Right lobe of liver (tissue), 6 donors: ENCODE results near the gene SLC12A9. TPM values are rescaled to one million over a fixed set of nuclear protein-coding genes. Genes with fewer than 3 reads are reported as not detected.

Experiments used
- ATAC-seq, 4 donors: fragments of 200-7000 bp; cut with Tn5 transposase; one replicate each; pipeline ENCODE4 v1.9.1; 2020; ENCODE audit warnings: mild to moderate bottlenecking in 4 of 4, moderate library complexity in 4 of 4
- DNase-seq, 3 donors: peaks; one replicate each; pipeline ENCODE4 v3.0.0-alpha.2; 2020
- H3K27ac ChIP-seq, 3 donors: fragments of 200-600 bp; one replicate each; pipeline ENCODE4 v1.8.0; 2022
- H3K27me3 ChIP-seq, 2 donors: fragments of 200-600 bp; one replicate each; pipeline ENCODE4 v1.8.0; 2022
- H3K36me3 ChIP-seq, 4 donors: fragments of 200-600 bp; sonication (generic) in 1 of 4; one replicate each; pipeline versions ENCODE4 v1.5.1 to v1.8.0; 2017 to 2022; ENCODE audit warnings: control low read depth in 1 of 4
- H3K4me1 ChIP-seq, 4 donors: fragments of 200-600 bp; sonication (generic) in 1 of 4; one replicate each; pipeline versions ENCODE4 v1.5.1 to v1.8.0; 2017 to 2022; ENCODE audit warnings: control low read depth in 1 of 4
- H3K4me3 ChIP-seq, 3 donors: fragments of 200-600 bp; one replicate each; pipeline ENCODE4 v1.8.0; 2022
- H3K9me3 ChIP-seq, 4 donors: fragments of 200-600 bp; sonication (generic) in 1 of 4; one replicate each; pipeline versions ENCODE4 v1.5.1 to v1.8.0; 2017 to 2022; ENCODE audit warnings: control low read depth in 1 of 4
- POLR2A ChIP-seq: fragments of 450-650 bp; IDR thresholded peaks from one replicate; pipeline ENCODE4 v1.6.1; 2017; ENCODE audit warnings: antibody characterized with exemption, mild to moderate bottlenecking
- WGBS: methylation state at CpG from one replicate; pipeline ENCODE4 v1.1.6; 2018; ENCODE audit warnings: low coverage, low lambda C conversion rate; ENCODE audit not compliant: insufficient coverage; ENCODE audit errors: missing lambda C conversion rate; 5-methylcytosine and 5-hydroxymethylcytosine counted together
- intact Hi-C, 2 donors: fragments of 100-400 bp; cut with DNase I; formaldehyde crosslinking; loops; one replicate each; pipeline versions ENCODE4 v1.11.2 to v1.14.1; 2022
- total RNA-seq, 6 experiments: library from RNA; depleted of rRNA in 2 of 6; stranded (reverse); fragments of >200 nt in 2 of 6; fragmentation: NEBNext Ultra II Directional in 3 of 6; extraction: Animal tissue kit (Norgen Biotek cat#: 25700) in 3 of 6; gene quantifications; one replicate each; pipeline versions ENCODE4 v1.1.0 to v1.2.4, GENCODE V29; 2016 to 2023
- TF ChIP-seq, protein P1 (sequence below), 4 donors: fragments of 200-600 bp in 3 of 4; fragments of 450-650 bp in 1 of 4; IDR thresholded peaks; one replicate each; pipeline versions ENCODE4 v1.5.1 to v1.8.0; 2016 to 2022; ENCODE audit warnings: antibody characterized with exemption in 4 of 4, mild to moderate bottlenecking in 2 of 4
- donor health status: DM: no; HTN: yes; CAD: no.
- donor health status: DM: no; HTN: no; CAD: no.
- donor health status: DM: no; HTN: no; CAD: no.
- donor health status: DM: no; HTN: yes; CAD: no.
- donor health status: DM: no; HTN: yes; CAD: no.

The SLC12A9 gene
- total RNA-seq, 6 experiments from 2014 or later = 7.1 to 10.6 (median 9.2) TPM

DNA sequence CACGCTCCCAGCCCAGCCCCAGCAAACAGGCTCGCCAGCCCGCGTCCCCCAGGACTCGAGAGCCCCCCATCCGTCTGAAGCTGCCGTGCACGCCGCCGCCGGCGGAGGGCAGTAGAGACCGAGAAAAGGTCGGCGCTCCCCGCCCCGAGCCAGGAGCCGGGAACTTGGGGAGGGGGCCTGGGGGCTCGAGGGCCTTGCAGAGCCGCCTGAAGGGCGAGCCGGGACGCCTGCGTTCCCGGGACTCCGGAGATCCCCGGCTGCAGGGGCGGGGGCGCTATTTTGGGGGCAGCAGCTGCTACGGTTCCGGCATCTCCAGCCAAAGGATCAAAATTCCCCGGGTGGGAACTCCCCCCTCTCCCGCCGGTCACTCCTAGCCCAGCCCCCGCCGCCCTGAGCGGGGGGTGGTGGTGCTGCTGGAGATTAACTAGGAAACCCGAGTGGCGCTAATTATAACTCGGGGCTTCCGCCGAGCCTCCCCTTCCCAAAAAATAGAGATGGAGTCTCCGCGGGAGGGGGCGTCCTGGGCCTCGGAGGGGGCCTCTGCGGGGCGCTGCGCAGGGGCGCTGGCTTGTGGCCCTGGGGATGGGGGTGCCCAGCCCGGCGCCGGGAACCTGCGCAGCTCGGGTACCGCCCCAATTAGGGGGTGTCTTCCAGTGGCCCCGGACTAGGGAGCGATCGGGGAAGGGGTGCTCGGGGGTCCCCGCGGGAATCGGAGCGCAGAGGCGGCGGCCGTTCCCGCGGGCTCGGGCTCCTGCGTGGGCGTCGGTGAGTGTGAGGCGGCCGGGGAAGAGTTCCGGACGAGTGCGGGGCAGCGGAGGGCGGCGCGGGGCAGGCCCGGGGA, 42.6 kb downstream of the SLC12A9 start:
- H3K27me3 ChIP-seq = no peaks in the 10 kb centered on the region
- H3K9me3 ChIP-seq = no peaks in the 10 kb centered on the region
- ATAC-seq = peak in 3 of 4 donors; percentile 16 to 24 (median 19)
- intact Hi-C loops = loop anchor here (5.0 kb wide), 2 partner anchors 167 to 182 kb away; no protein-coding TSS in a partner anchor
- peak overlapping the region; percentile 32 to 43 (median 43) for H3K4me3 ChIP-seq
- DNase-seq = peak in 2 of 3 donors; percentile 64 to 66
- H3K4me1 ChIP-seq = peaks cover 0 to 12% (median 4%) of the 10 kb centered on the region in 4 donors
- WGBS = under 1% methylated on average over 26 of the region's 83 CpGs
- no peaks in the 10 kb centered on the region for H3K36me3 ChIP-seq
- TF ChIP-seq, protein P1, sequence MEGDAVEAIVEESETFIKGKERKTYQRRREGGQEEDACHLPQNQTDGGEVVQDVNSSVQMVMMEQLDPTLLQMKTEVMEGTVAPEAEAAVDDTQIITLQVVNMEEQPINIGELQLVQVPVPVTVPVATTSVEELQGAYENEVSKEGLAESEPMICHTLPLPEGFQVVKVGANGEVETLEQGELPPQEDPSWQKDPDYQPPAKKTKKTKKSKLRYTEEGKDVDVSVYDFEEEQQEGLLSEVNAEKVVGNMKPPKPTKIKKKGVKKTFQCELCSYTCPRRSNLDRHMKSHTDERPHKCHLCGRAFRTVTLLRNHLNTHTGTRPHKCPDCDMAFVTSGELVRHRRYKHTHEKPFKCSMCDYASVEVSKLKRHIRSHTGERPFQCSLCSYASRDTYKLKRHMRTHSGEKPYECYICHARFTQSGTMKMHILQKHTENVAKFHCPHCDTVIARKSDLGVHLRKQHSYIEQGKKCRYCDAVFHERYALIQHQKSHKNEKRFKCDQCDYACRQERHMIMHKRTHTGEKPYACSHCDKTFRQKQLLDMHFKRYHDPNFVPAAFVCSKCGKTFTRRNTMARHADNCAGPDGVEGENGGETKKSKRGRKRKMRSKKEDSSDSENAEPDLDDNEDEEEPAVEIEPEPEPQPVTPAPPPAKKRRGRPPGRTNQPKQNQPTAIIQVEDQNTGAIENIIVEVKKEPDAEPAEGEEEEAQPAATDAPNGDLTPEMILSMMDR (IDR thresholded peaks at IDR 0.05) = peak; percentile 77 to 86 (median 80)
- no peak for TF ChIP-seq POLR2A
- H3K27ac ChIP-seq = peak overlapping the region in 1 of 3 donors; percentile 38

GRCh38 chr7:100895701-100895955, 43.1 kb downstream of the SLC12A9 start, which contains the start of gene ACHE:
TSS of gene ACHE (minus strand) at chr7:100895888. CDS start at chr7:100894232, 1,656 bp downstream.
- peak; percentile 14 for TF ChIP-seq POLR2A
- TF ChIP-seq, protein P1 (IDR thresholded peaks at IDR 0.05) = no peak
- Histone ChIP-seq H3K4me1 (peaks cover 0 to 15% (median 3%) of the 10 kb centered on the region in 4 donors), H3K4me3 (peak within 1 kb of the TSS; percentile 32 to 48 (median 43)), H3K27me3 (no peaks in the 10 kb centered on the region), H3K36me3 (no peaks in the 10 kb centered on the region), H3K9me3 (no peaks in the 10 kb centered on the region), H3K27ac (peak within 1 kb of the TSS in 2 of 3 donors; percentile 60 to 67)
- 0% methylated on average over 8 of the region's 32 CpGs for WGBS
- intact Hi-C loops = loop anchor here in 1 of 2 donors (5.0 kb wide), 1 partner anchor 182 kb away; no protein-coding TSS in a partner anchor
- DNase-seq (no peak), ATAC-seq (peak in 3 of 4 donors; percentile 8 to 39 (median 28))

DNA sequence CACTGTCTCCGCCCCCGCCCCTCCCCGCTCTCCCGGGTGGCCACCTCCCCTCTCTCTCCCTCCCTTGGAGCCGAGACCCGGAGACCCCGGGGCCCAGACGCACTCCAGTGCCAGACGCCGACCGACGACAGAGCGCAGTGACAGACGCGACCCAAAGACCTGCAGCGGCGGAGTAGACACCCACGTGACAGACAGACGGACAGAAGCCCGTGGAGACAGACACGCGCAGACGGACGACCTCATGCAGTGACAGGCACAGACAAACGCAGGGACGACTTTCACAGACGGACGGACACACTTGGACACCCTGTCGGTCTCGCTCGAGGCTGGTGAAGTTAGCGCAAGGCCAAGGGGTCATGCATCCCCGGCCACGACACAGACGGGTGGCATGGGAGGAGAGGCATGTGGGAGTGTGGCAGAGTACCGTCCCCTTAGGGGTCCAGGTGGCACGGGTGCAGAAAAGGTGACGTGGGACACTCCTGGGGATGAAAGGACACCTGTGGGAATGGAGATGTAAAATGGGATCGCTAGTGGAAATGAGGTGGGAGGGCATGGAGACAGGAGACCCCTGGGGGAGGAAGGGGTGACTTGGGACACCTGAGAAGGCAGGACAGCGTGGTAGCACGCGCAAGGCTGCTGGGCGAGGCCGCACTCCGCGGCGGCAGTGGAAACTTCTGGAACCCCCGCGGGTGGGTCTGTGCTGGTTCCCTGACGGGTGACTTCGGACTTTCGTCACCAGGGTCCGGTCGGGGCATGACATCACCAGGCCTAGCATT, 43.6 kb downstream of the SLC12A9 start:
- 2% methylated on average over 35 of the region's 54 CpGs for WGBS
- Histone ChIP-seq H3K36me3 (no peaks in the 10 kb centered on the region), H3K27ac (peak overlapping the region in 2 of 3 donors; percentile 60 to 67), H3K27me3 (no peaks in the 10 kb centered on the region), H3K4me1 (peaks cover 0 to 20% (median 3%) of the 10 kb centered on the region in 4 donors), H3K9me3 (no peaks in the 10 kb centered on the region), H3K4me3 (peak overlapping the region in 2 of 3 donors; percentile 43 to 48)
- peak; percentile 37 for TF ChIP-seq POLR2A
- TF ChIP-seq, protein P1 (IDR thresholded peaks at IDR 0.05) = no peak
- peak; percentile 41 to 57 (median 53) for ATAC-seq
- intact Hi-C loops = loop anchor here in 1 of 2 donors (5.0 kb wide), 1 partner anchor 181 kb away; no protein-coding TSS in a partner anchor
- DNase-seq = peak; percentile 75 to 82 (median 76)
